EH (cell line): Measurements from ENCODE around the gene NUMB.

ENCODE experiments used
- DNase-seq: peaks from one replicate; pipeline ENCODE4 v3.0.0-alpha.2; 2015; ENCODE audit warnings: low read depth

NUMB gene

DNA sequence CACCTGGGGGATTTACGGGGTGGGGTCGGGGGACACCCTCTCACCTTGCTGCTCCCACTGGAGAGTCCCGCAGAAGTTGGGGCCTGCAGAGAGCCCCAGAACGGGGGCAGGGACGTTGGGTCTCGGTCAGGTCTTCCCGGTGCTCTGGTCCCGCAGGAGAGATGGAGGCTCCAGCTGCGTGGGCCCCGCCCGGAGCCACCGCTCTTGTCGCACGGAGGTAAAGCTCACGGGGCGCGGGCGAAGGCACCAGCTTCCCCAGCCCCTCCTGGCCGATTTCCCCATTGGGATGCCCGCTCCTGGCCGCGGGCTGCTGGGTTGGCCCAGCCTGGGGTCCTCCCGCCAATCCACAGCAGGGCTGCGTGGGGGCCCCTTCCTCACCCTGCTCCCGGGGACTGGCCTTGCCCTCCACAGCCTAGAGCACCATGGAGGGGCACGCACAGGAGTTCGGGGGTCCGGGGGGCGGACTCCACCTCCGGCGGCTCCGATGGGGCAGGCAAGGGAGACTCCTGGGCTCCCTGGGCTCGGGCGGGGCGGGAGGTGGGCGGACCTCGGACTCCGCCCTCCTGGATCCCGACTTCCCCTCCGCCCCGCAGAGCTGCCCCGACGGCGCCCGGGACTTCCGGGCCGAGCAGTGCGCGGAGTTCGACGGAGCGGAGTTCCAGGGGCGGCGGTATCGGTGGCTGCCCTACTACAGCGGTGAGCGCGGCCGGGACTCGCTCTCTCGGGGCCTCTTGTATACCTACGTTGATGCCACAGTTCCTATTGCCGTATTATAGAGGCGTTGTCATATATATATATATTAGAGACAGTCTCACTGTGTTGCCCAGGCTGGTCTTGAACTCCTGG, 212.6 kb downstream of the NUMB start:
- peak; percentile 50 for DNase-seq

DNA sequence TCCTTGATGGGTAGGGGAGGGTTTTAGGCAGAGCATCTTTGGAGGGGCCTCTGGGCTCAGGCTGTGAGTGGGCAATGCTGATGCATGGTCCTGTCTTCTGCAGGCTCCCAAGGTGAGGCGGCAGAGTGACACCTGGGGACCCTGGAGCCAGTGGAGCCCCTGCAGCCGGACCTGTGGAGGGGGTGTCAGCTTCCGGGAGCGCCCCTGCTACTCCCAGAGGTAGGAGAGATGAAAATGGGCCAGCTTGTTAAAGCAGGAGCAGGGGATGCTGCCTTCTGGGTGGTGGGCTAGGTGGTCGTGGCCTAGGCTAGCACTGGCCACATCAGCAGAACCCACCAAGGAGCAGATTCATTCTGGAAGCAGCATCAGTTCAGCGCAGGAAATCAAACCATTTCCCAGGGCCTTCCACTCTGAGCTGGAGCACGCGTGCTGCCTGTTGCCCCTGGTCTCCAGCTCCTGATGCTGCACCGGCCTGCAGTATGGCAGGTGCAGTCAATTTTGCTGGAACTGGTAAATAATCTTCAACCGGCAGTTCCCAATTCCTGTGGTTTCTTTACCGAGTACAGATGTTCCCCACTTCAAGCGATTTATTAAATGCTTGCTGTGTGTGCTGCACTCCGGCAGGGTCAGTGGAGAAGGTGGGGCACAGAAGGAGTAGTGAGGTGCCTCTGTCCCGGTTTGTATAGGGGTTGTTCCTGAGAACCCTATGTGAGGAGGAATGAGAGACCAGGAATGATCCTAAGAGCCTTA, 213.6 kb downstream of the NUMB start:
- DNase-seq: no peak

DNA sequence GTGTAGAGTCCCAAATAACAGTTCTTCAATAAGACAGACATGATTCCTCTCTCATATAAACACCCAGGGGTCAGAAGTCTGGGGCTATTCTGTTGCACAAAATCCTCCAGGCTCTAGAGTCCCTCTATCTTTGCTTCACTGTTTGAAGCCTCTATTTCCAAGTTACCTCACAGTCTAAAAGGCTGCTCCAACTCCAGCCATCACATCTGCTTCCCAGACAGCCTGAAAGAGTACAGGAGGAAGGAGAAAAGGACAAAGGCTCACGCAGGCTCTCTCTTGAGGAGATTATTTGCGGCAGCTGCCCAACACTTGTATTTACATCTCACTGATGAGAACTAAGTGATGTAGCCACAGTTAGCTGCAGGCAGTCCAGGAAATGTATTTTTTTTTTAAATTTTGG, 214.6 kb downstream of the NUMB start:
- no peak for DNase-seq

DNA sequence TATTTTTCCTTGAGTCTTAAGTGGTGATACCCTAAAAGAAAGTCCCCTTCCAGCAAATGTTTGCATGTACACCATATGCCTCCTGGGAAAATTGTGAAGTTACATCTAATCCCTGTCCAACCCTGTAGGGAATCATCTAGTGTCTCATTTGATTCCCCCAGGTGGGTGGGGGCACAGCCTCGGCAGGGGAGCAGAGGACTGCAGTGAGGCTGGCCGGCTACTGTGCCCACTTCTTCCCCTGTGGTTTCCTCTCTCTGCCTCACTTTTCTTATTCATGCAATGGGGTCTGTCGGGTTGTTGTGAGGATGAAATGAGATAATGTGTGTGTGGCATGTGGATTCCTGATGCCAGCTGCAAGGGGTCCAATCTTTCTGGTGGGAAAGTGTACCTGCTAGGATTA, 215.0 kb downstream of the NUMB start:
- DNase-seq: no peak

DNA sequence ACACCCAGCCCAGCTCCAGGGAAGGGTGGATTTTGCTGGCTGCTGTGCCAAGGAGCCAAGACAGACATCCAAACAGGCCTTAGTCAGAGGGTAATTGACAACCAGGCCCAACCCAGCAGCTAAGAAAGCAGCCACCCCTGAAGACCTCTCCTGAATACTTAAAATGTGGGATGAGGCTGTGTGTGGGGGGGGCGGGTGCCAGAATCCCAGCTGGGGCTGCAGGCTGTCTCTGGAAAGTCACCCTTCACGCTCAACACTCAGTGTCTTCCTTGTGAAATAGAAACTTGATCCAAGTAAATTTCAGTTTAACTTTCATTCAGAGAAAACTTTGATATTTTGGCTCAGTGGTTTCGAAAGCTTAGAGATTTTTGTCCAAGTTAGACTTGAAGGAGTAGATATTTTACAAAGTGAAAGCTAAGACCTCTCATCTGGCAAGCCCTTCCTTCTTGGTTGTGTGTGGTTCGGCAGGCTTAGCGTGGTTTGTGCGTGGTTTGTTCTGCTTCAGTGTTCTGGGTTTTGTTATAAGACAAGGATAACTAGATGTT, 215.9 kb downstream of the NUMB start:
- DNase-seq: no peak

DNA sequence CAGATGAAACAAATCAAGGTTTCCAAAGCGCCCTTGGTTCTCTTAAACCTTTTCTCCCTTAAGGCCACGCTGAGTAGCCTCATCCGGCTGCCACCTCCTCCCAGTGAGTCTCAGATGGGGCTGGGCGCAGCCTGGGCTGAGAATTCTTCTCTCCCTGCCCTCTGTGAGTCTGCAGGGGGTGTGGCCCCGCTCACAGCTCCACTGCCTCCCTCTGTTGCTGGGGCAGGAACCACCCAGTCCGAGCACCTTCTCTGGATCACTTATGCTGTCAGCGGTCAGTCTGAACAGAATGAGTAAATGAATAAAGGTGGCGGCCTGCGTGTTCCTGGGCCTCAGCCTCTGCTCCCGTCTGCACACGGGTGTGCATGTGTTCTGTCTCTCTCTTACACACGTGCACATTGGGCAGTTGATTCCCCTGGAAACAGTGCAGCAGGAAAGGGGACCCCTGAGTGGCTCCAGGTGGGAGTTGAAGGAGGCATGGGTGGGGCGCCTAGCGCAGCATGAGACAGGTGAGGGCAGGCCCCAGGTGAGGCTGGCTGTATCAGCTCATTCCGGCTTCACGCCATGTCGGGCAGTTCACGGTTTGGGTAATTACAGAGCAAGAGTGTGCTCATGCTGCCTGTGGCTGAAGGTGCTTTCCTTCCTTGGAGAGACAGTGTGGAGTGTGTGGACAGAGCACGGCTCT, 216.7 kb downstream of the NUMB start:
- DNase-seq: no peak

DNA sequence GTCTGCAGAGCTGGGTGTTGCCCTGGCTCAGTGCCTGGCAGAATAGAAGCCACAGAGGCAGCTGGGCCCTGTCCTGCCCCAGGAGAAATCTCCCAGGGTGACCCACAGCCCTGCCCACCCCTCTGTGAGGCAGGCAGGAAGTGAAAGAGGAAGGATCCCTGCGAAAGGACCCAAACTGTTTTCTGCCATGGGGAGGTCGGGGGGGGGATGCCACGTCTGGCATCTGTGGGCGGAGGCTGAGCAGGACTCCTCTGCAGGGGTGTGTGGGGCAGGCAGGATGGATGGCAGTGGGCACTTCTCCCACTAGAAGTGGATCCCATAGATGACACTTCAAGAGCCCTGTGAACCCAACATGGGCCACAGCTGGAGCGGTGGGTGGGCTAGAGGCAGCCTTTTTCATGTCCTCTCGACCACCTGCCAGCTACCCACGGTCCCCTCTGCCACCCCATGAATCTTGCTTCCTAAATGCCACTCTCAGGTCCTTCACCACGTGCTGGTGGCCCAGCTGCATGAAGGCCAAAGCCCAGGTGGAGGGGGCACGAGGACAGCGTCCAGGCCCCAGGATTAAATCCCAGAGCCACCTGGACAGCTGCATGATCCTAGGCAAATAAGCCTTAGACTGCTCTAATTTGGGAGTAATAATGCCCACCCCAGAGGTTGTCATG, 217.4 kb downstream of the NUMB start:
- no peak for DNase-seq

DNA sequence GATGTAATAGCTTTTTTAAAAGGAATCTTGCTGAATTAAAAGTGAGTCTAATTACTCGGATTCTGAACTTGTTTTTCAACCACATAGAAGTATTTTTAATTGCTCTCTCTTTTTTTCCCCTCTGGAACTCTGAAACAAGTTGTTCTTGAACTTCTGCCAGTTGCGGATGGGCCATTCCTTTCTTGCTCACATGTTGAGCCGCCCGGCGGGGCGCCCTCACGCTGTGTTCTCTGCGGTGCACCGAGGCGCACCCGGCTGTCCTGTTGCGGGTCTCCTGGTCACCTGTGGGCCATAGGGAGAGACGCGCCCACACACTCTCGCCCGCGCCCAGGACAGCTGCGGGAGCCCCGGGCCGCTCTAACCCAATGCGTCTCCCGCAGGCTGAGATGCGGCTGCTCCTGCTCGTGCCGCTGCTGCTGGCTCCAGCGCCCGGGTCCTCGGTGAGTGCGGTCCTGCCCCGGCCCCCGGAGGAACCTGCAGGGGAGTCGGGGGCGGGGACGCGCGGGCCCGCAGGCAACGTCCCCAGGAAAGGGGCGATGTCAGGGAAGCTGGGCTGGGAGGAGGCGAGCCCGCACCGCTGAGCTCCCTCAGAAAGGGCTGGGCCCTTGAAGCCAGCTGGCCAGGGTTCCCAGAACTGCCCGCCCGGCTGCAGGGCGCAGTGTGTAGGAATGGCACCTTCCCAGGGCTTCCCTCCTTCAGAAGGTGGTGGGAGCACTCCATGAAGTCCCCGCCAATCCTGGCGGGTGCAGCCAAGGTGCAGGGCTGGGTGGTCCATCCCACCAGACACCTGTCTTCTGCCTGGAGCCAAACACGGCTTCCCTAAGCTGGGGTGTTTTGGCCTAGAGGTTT, 218.7 kb downstream of the NUMB start:
- DNase-seq: peak; percentile 85

DNA sequence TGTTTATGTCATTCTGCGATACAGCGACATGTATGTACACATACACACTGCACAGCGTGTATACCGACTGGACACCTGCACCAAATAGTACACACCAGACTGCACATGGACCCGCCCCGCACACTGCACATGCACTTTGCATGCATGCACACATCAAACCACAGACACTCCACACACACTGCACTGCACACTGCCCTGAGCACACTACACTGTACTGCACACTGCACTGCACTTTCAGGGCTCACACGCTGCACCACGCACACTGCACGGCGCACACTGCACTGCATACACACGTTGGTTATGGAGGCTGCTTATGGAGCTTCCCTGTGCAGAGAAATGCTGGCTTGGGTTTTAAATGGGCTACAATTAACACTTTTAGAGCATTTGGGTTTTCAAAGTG, 219.4 kb downstream of the NUMB start:
- no peak for DNase-seq

DNA sequence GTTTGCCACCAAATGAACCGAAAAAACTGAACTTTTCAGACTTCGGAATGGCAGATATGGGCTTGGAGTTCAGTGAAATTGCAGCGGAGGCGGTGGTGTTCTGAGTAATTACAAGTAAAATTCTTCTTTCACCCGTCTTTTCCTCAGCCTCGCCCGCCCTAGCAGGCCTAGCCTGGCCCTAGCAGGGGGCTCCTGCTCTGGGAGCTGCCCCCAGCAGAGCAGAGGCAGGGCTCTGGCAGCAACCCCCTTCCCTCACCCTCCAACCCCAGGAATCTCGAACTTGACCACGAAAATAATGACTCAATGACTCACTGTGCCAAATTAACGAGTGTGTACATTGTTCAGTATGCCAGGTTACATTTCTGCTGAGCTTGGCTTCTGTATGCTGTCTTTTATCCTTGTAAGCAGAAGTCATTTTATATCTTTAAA, 219.9 kb downstream of the NUMB start:
- DNase-seq: peak; percentile 87

DNA sequence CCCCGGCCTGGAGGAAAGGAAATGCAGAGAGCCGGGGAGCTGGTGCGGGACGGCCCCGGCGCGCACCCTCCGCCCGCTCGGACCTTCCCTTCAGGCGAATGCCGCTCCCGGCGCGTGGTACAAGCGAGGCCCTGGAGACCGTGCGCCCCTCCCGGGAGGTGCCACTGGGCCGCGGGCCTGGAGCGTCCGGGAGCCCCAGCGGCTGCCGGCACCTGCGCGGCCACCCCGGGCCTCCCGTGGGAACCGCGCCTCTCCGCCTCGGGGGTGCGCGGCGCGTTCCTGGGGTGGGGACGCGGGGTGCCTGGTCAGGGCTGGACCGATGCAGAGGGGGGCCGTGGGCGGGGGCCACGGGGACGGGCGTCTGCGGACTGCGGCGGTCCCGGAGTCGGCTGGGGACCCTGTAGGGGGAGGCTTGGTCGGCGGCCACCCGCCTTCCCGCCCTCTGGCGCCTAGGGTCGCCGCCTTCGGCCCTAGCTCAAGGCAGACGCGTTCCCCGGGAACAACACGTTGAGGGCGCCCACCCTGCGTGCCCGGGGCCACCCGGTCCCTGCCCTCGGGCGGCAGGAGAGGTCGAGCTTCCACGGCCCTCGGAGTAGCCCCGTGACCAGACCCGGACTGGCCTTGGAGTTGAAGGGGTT, 220.4 kb downstream of the NUMB start:
- DNase-seq: no peak

DNA sequence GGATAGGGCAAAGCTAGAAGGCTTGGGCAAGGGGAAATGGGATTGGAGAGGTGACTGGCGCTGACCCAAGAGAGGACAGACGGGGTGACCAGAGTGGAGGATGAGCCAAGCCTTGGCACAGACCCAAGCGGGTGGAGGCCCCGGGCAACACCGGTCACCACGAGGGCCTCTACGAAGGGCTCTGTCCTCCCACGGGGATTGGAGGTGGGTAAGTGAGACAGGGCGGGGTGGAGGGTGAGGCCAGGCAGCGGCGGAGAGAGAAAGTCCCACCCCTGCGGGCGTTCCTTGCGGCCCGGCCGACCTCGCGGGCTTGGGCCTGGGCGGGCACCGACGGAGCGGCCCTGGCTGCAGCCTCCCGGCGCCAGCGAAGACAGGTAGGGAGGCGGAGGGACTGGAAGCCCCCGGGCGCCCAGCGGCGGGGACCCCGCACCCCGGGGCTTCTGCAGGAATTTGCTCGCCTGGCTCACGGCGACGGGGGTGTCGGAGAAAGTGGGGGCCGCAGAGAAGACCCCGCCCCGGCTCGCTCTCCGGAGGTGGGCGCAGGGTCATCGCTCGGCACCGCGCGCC, 221.0 kb downstream of the NUMB start, which contains the start of gene PAPLN:
PAPLN (plus strand) TSS at position 288 of the 567 bp plus-strand sequence. CDS start 2,273 bp downstream, outside the sequence.
- no peak for DNase-seq

DNA sequence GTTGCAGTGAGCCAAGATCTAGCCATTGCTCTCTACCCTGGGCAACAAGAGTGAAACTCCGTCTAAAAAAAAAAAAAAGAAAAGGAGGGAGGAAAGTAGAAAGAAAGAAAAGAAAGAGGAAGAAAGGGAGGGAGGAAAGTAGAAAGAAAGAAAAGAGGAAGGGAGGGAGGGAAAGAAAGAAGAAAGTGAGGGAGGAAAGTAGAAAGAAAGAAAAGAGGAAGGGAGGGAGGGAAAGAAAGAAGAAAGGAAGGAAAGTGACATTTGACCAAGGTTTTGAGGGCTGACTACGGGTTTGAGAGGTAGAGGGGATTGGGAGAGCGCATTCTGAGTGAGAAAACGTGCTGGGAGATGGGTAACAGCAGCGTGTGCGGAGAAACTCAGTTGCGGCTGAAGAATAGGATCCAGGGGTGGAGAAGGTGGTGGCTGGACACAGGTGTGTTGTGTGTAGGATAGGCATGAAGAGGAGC, 221.6 kb downstream of the NUMB start:
- DNase-seq: no peak

DNA sequence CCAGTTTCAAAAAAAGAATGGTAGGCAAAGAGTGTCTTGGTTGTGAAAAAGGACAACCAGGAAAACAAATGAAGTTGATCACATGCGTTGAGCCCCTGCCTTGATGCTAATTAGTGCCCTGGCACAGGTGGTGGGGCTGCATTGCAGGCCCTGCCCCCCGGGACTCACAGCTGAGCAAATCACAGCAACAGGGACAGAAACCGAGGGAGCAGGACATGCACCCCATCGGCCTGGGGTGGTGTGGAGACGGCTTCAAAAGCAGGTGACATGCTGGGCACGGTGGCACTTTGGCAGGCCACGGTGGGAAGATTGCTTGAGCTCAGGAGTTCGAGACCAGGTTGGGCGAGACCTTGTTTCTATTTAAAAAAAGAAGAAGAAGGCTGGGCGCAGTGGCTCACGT, 222.2 kb downstream of the NUMB start:
- DNase-seq: no peak

DNA sequence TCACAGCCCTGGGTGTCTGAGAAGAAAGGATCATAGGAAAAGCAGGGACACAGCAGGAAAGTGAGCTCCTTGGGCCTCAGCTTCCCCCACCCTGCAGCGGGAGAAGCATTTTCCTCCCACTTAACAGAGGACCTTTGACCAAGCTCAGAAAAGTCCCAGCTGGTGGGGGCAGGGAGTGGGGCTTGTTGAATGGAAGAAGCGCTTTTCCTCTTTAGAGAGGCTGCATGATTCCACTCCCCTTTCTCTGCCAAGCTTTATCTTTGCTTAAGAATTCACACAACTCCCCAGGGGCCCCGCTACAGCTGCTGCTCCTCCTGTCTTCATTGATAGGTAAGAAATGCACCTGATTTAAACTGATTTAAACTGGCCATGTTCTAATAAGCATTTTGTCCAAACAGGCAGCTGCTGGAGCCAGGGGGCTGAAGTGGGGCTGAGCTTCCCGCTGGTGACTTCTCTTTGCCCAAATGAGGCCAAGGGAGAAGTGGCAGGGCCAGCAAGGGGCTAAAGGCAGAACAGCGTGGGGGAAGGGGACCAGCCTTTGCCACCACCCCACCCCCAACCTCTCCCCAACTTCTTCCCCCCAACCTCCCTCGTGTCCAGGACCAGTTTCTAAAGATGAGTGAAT, 222.7 kb downstream of the NUMB start:
- no peak for DNase-seq

DNA sequence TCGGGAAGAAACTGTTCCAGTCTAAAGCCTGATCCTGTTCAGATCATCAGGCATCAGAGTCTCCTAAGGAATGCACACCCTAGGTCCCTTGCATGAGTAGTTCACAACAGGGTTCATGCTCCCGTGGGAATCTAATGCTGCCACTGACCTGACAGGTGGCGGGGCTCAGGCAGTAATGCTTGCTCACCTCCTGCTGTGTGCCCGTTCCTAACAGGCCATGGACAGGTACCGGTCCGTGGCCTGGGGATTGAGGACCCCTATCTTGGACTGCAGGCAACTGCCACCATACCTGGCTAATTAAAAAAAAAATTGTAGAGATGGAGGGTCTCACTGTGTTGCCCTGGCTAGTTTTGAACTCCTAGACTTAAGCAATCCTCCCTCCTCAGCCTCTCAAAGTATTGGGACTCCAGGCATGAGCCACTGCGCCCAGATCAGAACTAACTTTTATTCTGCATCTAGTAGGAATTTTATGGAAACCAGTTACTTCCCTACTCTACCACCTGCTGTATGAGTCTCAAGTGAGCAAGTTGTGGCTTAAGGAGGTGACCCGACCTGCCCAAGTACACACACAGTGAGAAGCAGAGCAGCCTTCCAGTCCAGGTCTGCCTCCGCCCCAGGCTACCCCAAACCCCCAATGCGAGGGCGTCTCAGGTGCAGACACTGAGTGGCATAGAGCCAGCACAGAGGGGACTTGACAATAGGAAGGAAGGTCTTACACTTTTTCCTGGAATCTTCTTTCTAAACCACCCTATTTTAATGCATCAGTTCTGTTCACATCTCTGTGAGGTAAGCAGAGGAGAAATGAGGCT, 223.6 kb downstream of the NUMB start:
- no peak for DNase-seq

DNA sequence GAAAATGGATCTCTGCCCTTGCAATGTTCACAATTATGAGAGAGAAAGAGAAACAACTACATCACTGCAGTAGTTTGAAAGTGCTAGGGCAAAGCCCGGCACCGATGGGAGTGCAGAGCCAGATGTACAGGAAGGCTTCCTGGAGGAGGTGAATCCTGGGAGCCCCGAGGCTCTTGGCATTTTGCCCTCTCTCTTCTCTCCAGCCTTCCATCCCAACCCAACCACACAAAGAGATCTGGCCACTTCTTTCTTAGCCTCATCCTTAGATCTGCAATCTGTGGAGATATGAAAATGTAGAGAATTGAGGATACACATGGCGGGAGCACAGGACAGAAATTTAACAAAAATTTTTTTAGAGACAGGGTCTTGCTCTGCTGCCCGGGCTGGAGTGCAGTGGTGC, 224.3 kb downstream of the NUMB start:
- DNase-seq: no peak

DNA sequence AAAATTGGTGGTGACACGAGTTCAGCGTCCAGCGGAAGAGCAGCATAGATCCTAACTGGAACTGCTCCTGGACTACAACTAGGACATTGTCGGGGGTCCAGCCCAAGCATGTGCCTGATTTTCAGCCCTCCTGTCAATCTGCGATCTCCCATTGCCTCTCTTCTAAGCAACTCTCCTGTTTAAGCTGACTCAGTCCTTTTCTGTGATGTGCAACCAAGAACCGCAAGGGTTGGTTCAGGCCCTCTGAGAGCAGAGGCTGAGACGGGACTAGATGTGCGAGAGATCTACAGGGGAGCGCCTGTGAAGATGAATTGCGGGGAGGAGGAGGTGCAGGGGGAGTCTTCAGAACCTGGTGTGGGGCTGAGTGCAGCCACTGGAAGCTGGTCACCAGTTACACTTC, 224.8 kb downstream of the NUMB start:
- DNase-seq: no peak

DNA sequence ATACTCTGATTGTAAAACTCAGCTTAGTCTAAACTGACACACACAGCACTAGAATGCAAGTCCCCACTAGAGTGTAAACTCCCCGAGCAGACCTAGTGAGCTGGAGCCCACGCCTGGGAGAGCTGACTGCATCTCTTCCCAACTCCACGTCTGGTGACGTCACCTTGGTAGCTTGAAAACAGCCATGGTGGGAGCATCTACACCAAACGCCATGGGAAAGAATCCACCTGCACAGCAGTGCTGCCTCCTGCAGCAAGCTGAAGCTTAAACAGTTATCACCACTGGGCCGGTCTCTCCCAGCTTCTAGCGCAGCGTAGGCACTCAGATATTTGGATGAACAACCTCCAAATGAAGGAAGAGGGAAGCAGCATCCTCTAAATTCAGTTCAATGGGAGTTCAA, 225.4 kb downstream of the NUMB start:
- no peak for DNase-seq
